GM12801 (cell line): ENCODE measurements around the gene TTPAL.

Source experiments
- CTCF ChIP-seq: IDR thresholded peaks from one replicate; pipeline ENCODE4 v1.5.1; 2011; ENCODE audit warnings: control low read depth; ENCODE audit not compliant: insufficient read length; ENCODE audit errors: extremely low read depth

TTPAL gene

GRCh38 chr20:44478206-44478605, 2.5 kb downstream of the TTPAL start:
- no peak for TF ChIP-seq CTCF

GRCh38 chr20:44479643-44480042, 4.0 kb downstream of the TTPAL start:
- TF ChIP-seq CTCF, result no peak

GRCh38 chr20:44480097-44480496, 4.4 kb downstream of the TTPAL start:
- TF ChIP-seq CTCF, result no peak

GRCh38 chr20:44481719-44482416, 6.2 kb downstream of the TTPAL start:
- TF ChIP-seq CTCF, result no peak

- TF ChIP-seq CTCF, result no peak
Observed at GRCh38 chr20:44483112-44483511, 7.4 kb downstream of the TTPAL start.

- no peak for TF ChIP-seq CTCF
Observed at GRCh38 chr20:44485078-44485829, 9.6 kb downstream of the TTPAL start.

- no peak for TF ChIP-seq CTCF
Observed at GRCh38 chr20:44485830-44486198, 10.1 kb downstream of the TTPAL start.
